ENCODE results near the gene LTBP1.
A peak's percentile ranks its signal among the peaks of the same experiment; 100 is the strongest.

The LTBP1 gene

DNA sequence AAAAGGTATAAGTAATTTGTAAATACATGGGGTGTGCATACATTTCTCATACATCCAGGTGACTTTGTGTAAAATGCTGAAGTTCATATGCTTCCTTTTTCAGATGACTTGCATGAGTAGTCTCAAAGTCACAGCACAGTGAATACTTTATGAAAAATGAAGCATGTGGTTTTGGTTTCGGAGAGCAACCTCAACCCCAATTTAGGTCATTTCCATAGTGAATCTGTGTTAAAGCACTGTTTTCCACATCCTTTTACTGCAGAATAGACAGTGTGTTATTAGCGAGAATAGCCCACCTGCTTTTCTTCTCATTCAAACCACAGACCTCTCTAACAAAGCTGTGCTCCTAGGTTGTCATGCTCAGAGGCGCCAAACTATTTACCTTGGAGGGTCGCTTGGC, 325.2 kb downstream of the LTBP1 start:
- peak; percentile 34 for DNase-seq (ENCODE audit: low read depth)
- in situ Hi-C loops (cut with HindIII; ENCODE audit: low sequenced_read_pairs): no loop called here
- no peak overlapping the region for H3K4me3 ChIP-seq (ENCODE audit: low read depth, low read length)
- TF ChIP-seq, protein P1, sequence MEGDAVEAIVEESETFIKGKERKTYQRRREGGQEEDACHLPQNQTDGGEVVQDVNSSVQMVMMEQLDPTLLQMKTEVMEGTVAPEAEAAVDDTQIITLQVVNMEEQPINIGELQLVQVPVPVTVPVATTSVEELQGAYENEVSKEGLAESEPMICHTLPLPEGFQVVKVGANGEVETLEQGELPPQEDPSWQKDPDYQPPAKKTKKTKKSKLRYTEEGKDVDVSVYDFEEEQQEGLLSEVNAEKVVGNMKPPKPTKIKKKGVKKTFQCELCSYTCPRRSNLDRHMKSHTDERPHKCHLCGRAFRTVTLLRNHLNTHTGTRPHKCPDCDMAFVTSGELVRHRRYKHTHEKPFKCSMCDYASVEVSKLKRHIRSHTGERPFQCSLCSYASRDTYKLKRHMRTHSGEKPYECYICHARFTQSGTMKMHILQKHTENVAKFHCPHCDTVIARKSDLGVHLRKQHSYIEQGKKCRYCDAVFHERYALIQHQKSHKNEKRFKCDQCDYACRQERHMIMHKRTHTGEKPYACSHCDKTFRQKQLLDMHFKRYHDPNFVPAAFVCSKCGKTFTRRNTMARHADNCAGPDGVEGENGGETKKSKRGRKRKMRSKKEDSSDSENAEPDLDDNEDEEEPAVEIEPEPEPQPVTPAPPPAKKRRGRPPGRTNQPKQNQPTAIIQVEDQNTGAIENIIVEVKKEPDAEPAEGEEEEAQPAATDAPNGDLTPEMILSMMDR (IDR thresholded peaks at IDR 0.05; ENCODE audit: low read depth, low read length, missing control alignments): no peak

DNA sequence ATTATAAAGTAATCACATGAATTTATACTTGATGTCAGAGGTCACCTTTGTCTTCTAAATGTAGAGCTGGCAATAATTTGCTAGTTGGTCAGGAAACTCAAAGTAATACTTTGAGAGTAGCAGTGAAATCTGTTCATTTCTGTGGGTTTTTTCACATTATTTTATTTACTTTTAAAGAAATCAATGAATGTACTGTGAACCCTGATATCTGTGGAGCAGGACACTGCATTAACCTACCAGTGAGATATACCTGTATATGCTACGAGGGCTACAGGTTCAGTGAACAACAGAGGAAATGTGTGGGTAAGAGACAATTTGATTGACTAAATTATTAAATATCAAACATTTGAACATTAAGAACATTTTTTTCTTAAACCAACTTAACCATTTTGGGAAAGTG, 326.7 kb downstream of the LTBP1 start:
- in situ Hi-C loops (cut with HindIII; ENCODE audit: low sequenced_read_pairs): no loop called here
- DNase-seq (ENCODE audit: low read depth): no peak
- TF ChIP-seq, protein P1 (IDR thresholded peaks at IDR 0.05; ENCODE audit: low read depth, low read length, missing control alignments): no peak
- no peak overlapping the region for H3K4me3 ChIP-seq (ENCODE audit: low read depth, low read length)

DNA sequence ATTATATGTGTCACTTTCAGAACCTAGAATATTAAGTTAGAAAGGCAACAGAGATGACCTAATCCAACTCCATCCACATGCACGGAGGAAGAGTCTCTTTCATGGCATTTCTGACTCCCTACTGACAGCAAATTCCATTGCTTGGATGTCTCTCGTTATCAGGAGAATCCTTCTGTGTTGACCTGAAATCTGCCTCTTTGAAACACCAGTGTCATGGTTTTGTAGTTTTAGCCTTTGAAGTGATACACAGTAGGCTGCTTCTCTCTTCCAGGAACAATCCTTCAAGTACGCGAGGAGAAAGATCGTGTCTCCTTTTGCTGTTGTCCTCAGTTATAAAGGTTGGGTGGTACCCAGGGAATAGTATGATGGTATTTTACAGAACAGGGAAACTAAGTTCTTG, 327.8 kb downstream of the LTBP1 start:
- in situ Hi-C loops (cut with HindIII; ENCODE audit: low sequenced_read_pairs): no loop called here
- TF ChIP-seq, protein P1 (IDR thresholded peaks at IDR 0.05; ENCODE audit: low read depth, low read length, missing control alignments): no peak

DNA sequence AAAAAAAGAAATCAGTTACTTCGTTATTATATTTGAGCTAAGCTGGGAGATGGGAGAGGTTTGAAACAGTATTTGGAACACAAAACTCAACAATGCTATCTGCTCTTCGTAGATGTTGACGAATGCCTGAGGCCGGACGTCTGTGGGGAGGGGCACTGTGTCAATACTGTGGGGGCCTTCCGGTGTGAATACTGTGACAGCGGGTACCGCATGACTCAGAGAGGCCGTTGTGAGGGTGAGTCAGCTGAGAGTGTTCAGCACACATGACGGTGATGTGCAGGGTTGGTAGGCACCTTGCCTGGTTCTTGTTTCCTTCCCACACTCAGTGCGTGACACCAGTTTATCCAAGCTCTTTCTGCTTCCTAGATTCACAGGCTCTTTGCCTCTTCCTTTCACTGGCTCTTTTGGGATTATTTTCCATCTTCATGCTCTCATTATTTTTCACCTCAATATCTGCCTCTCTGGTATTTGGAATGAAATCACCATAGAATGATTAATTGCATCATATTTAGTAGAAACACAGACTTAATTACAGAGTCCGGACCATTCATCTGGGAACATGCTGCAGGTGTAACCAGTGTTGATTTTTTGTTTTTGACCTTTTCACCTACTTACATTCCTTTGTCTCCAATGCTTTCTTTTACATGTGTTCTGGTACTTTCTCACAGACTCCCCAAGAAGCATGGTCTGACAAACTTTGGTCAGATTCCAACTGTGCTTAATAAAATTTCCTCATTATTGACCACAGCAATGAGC, 329.1 kb downstream of the LTBP1 start:
- peak; percentile 85 for DNase-seq (ENCODE audit: low read depth)
- TF ChIP-seq, protein P1 (IDR thresholded peaks at IDR 0.05; ENCODE audit: low read depth, low read length, missing control alignments): no peak
- in situ Hi-C loops (cut with HindIII; ENCODE audit: low sequenced_read_pairs): no loop called here
- no peak overlapping the region for H3K4me3 ChIP-seq (ENCODE audit: low read depth, low read length)

More for the DNA sequence above, 327.8 kb downstream of the LTBP1 start:
- no peak overlapping the region for H3K4me3 ChIP-seq (ENCODE audit: low read depth, low read length)
- no peak for DNase-seq (ENCODE audit: low read depth)

DNA sequence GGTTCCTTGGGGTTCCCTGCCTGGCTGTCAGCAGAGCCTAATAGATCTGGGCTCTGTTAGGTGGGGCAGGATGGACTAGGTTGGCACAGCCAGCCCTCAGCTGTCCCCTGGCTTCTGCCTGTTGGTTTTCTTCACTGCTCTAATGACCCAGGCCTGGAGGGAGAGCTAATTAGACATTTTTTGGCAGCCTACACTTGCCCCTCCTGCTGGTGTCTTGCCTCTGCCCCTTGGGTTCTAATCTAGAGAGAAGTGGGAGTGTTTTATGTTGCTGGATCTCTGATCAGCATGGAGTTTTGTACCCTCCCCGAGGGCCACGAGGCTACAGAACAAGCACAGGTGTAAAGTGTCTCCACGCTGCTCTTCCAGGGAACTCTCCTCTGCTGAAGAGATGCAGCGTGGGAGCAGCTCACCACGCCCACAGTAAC, 330.3 kb downstream of the LTBP1 start:
- in situ Hi-C loops (cut with HindIII; ENCODE audit: low sequenced_read_pairs): no loop called here
- TF ChIP-seq, protein P1 (IDR thresholded peaks at IDR 0.05; ENCODE audit: low read depth, low read length, missing control alignments): no peak
- no peak for DNase-seq (ENCODE audit: low read depth)
- no peak overlapping the region for H3K4me3 ChIP-seq (ENCODE audit: low read depth, low read length)

DNA sequence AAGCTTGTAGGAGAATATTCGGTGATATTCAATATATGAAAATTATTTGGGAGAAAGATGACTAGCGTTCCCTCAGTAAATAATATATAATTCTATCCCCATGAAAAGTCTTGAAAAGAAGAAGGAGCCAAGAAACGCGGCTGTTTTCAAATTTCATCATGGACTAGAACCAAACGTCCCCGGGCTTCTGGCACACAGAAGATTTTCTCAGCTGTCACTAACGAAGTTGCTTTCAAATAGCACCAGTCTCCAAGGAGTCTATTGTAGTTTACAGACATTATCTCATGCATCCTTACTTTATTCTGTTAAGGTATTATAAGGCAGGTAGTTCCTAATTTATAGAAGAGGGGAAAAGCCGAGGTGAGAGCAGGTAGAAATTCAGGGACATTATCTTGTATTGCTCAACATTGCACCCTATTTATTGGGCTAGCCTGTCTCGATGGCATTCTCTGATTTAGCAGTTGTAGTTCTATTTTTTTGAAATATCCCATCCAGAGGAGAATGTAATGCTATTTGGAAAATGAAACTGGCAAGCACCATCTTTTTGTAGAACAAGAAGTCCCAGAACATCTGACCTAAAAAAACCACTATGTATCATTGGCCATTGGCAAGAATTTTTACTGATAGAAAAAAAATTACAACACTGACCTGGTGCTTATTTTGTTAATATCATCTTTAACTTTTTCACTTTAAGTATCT, 331.6 kb downstream of the LTBP1 start:
- no peak overlapping the region for H3K4me3 ChIP-seq (ENCODE audit: low read depth, low read length)
- no peak for DNase-seq (ENCODE audit: low read depth)
- TF ChIP-seq, protein P1 (IDR thresholded peaks at IDR 0.05; ENCODE audit: low read depth, low read length, missing control alignments): no peak
- in situ Hi-C loops (cut with HindIII; ENCODE audit: low sequenced_read_pairs): no loop called here

Measured in astrocyte of the cerebellum (primary cell).